Loucy (cell line): ENCODE measurements around the gene SUPT3H.
"Not testable (repeated sequence)": the region's sequence is repeated elsewhere in the genome, so short reads cannot be mapped to it uniquely, and the experiment has no call there.

Experiments used
- H2AFZ ChIP-seq: fragments of 200-600 bp; sonication (generic); 2 replicates; pipeline ENCODE4 v1.6.0; 2016; ENCODE audit warnings: antibody characterized with exemption, mild to moderate bottlenecking, low read length, moderate library complexity
- H3F3A ChIP-seq: fragments of 200-600 bp; 2 replicates; pipeline ENCODE4 v1.6.0; 2016; ENCODE audit warnings: antibody characterized with exemption, low read depth, mild to moderate bottlenecking
- H3K27me3 ChIP-seq: fragments of 200-600 bp; sonication (generic); 2 replicates; pipeline ENCODE4 v1.6.1; 2014; ENCODE audit warnings: low read length, mild to moderate bottlenecking; ENCODE audit not compliant: insufficient read depth, poor library complexity, severe bottlenecking
- H3K36me3 ChIP-seq: fragments of 200-600 bp; sonication (generic); 2 replicates; pipeline ENCODE4 v1.6.1; 2016; ENCODE audit warnings: low read length; ENCODE audit not compliant: insufficient read depth
- H3K4me1 ChIP-seq: fragments of 200-600 bp; sonication (generic); 2 replicates; pipeline ENCODE4 v1.5.1; 2014; ENCODE audit warnings: low read length, mild to moderate bottlenecking; ENCODE audit not compliant: insufficient read depth, poor library complexity, severe bottlenecking
- H3K4me2 ChIP-seq: fragments of 200-600 bp; sonication (generic); 2 replicates; pipeline ENCODE4 v1.6.0; 2014; ENCODE audit warnings: antibody characterized with exemption, low read length, low read depth, mild to moderate bottlenecking; ENCODE audit not compliant: poor library complexity, severe bottlenecking
- H3K4me3 ChIP-seq: fragments of 200-600 bp; sonication (generic); 2 replicates; pipeline ENCODE4 v1.5.1; 2014; ENCODE audit warnings: low read length, mild to moderate bottlenecking, mixed read lengths; ENCODE audit not compliant: poor library complexity, severe bottlenecking
- H3K79me2 ChIP-seq: fragments of 200-600 bp; sonication (generic); 2 replicates; pipeline ENCODE4 v1.6.1; 2014; ENCODE audit warnings: low read length; ENCODE audit not compliant: insufficient read depth
- H3K9ac ChIP-seq: fragments of 200-600 bp; sonication (generic); 2 replicates; pipeline ENCODE4 v1.6.0; 2014; ENCODE audit warnings: mild to moderate bottlenecking, low read depth, low read length, moderate library complexity; ENCODE audit not compliant: poor library complexity, severe bottlenecking
- H3K9me2 ChIP-seq: fragments of 200-600 bp; sonication (generic); replicated peaks from 2 replicates; pipeline ENCODE4 v1.6.1; 2016; ENCODE audit warnings: low read depth, low read length, mixed read lengths
- H3K9me3 ChIP-seq: fragments of 200-600 bp; sonication (generic); 2 replicates; pipeline ENCODE4 v1.6.1; 2014; ENCODE audit warnings: mild to moderate bottlenecking, antibody characterized with exemption, low read length, low read depth; ENCODE audit not compliant: insufficient read depth
- H4K20me1 ChIP-seq: fragments of 200-600 bp; sonication (generic); 2 replicates; pipeline ENCODE4 v1.6.0; 2014; ENCODE audit warnings: antibody characterized with exemption, low read length, mild to moderate bottlenecking; ENCODE audit not compliant: insufficient read depth, poor library complexity, severe bottlenecking
- CTCF ChIP-seq: fragments of 200-600 bp; sonication (generic); conservative IDR thresholded peaks from 2 replicates; pipeline ENCODE4 v1.5.1; 2014; ENCODE audit warnings: mild to moderate bottlenecking, antibody characterized with exemption, low read length
- EZH2phosphoT487 ChIP-seq: fragments of 200-600 bp; IDR thresholded peaks from 2 replicates; pipeline ENCODE4 v1.6.1; 2018; ENCODE audit warnings: antibody characterized with exemption, mild to moderate bottlenecking, moderate library complexity, borderline replicate concordance

Gene SUPT3H

GRCh38 chr6:45044510-45045252 lies 333.1 kb downstream of the SUPT3H start:
- no peaks in the 10 kb centered on the region for H3K79me2 ChIP-seq
- no peaks in the 10 kb centered on the region for H4K20me1 ChIP-seq
- no peak overlapping the region for H3K4me2 ChIP-seq
- H3F3A ChIP-seq = no peaks in the 10 kb centered on the region
- H3K27me3 ChIP-seq = no peaks in the 10 kb centered on the region
- H3K9me2 ChIP-seq = no peaks in the 10 kb centered on the region
- peaks cover 20% of the 10 kb centered on the region for H3K4me1 ChIP-seq
- no peaks in the 10 kb centered on the region for H3K36me3 ChIP-seq
- no peak overlapping the region for H3K9ac ChIP-seq
- no peak for TF ChIP-seq CTCF
- no peak for TF ChIP-seq EZH2phosphoT487
- H3K4me3 ChIP-seq = no peak overlapping the region
- no peaks in the 10 kb centered on the region for H3K9me3 ChIP-seq
- H2AFZ ChIP-seq = no peak overlapping the region

- TF ChIP-seq CTCF (no peak), EZH2phosphoT487 (no peak)
- H3K9me3 ChIP-seq = no peaks in the 10 kb centered on the region
- H3K27me3 ChIP-seq = no peaks in the 10 kb centered on the region
- no peak overlapping the region for H3K4me2 ChIP-seq
- peaks cover 14% of the 10 kb centered on the region for H3K4me1 ChIP-seq
- no peaks in the 10 kb centered on the region for H3K9me2 ChIP-seq
- H4K20me1 ChIP-seq = no peaks in the 10 kb centered on the region
- H3K79me2 ChIP-seq = no peaks in the 10 kb centered on the region
- no peak overlapping the region for H2AFZ ChIP-seq
- no peaks in the 10 kb centered on the region for H3K36me3 ChIP-seq
- H3K4me3 ChIP-seq = no peak overlapping the region
- H3K9ac ChIP-seq = no peak overlapping the region
- no peaks in the 10 kb centered on the region for H3F3A ChIP-seq
Observed at GRCh38 chr6:45044086-45044485, 333.6 kb downstream of the SUPT3H start.

GRCh38 chr6:45042673-45043072 lies 335.1 kb downstream of the SUPT3H start:
- H3K4me3 ChIP-seq, H3K36me3 ChIP-seq, H3K4me1 ChIP-seq, H4K20me1 ChIP-seq, H3K9me3 ChIP-seq, H3K79me2 ChIP-seq, H3K9ac ChIP-seq, H3F3A ChIP-seq, H3K9me2 ChIP-seq, H2AFZ ChIP-seq, H3K4me2 ChIP-seq, H3K27me3 ChIP-seq: not testable (repeated sequence)

- no peak overlapping the region for H3K4me2 ChIP-seq
- H4K20me1 ChIP-seq = no peaks in the 10 kb centered on the region
- H3K4me3 ChIP-seq = no peak overlapping the region
- H3F3A ChIP-seq = no peaks in the 10 kb centered on the region
- no peaks in the 10 kb centered on the region for H3K27me3 ChIP-seq
- no peak overlapping the region for H2AFZ ChIP-seq
- no peaks in the 10 kb centered on the region for H3K36me3 ChIP-seq
- no peaks in the 10 kb centered on the region for H3K9me2 ChIP-seq
- H3K9ac ChIP-seq = no peak overlapping the region
- no peaks in the 10 kb centered on the region for H3K79me2 ChIP-seq
- peaks cover 9% of the 10 kb centered on the region for H3K4me1 ChIP-seq
- TF ChIP-seq EZH2phosphoT487 (no peak), CTCF (no peak)
- H3K9me3 ChIP-seq = no peaks in the 10 kb centered on the region
Observed at GRCh38 chr6:45038226-45038625, 339.5 kb downstream of the SUPT3H start.
